OCI-LY7 (cell line): ENCODE results near the gene HMGCS1. TPM values are rescaled to one million over a fixed set of nuclear protein-coding genes. Genes with fewer than 3 reads are reported as not detected.
A peak's percentile ranks its signal among the peaks of the same experiment; 100 is the strongest.

Source experiments
- BruUV-seq: library from RNA; stranded (reverse); fragments of 400-500 nt; replicated peaks from 2 replicates; lab custom pipeline; 2021; lab: Mats Ljungman, UMichigan
- CTCF ChIA-PET: fragments of 300-600 bp; sonication (Branson Sonifier 250); formaldehyde crosslinking; loops from one replicate; lab custom pipeline; 2022; ENCODE audit warnings: antibody characterized with exemption; ENCODE audit not compliant: unreplicated experiment; lab: Charles Lee
- POLR2A ChIA-PET: fragments of 300-600 bp; sonication (Branson Sonifier 250); formaldehyde crosslinking; loops from one replicate; lab custom pipeline; 2022; ENCODE audit warnings: antibody characterized with exemption; lab: Charles Lee
- DNase-seq: peaks from one replicate; pipeline ENCODE4 v3.0.0-alpha.2; 2015; ENCODE audit warnings: low spot score
- H2AFZ ChIP-seq: fragments of 200-600 bp; sonication (generic), shearing (Covaris generic); 2 replicates; pipeline ENCODE4 v1.6.1; 2014; ENCODE audit warnings: mild to moderate bottlenecking, antibody characterized with exemption, low read length, moderate library complexity
- H3K27ac ChIP-seq: fragments of 200-600 bp; sonication (generic); 2 replicates; pipeline ENCODE4 v1.5.1; 2014; ENCODE audit warnings: mixed run types, low read depth, mild to moderate bottlenecking, moderate library complexity, low read length, inconsistent platforms; ENCODE audit not compliant: poor library complexity, severe bottlenecking
- H3K36me3 ChIP-seq: fragments of 200-600 bp; sonication (generic); 2 replicates; pipeline ENCODE4 v1.6.1; 2014; ENCODE audit warnings: mild to moderate bottlenecking, antibody characterized with exemption, low read length, moderate library complexity, mixed read lengths; ENCODE audit not compliant: insufficient read depth
- H3K4me1 ChIP-seq: fragments of 200-600 bp; sonication (generic); 2 replicates; pipeline ENCODE4 v1.5.1; 2014; ENCODE audit warnings: mild to moderate bottlenecking, low read length; ENCODE audit not compliant: insufficient read depth, poor library complexity, severe bottlenecking
- H3K4me2 ChIP-seq: fragments of 200-600 bp; sonication (generic); 2 replicates; pipeline ENCODE4 v1.6.1; 2014; ENCODE audit warnings: mild to moderate bottlenecking, low read length
- H3K4me3 ChIP-seq: fragments of 200-600 bp; sonication (generic); 2 replicates; pipeline ENCODE4 v1.5.1; 2014; ENCODE audit warnings: mild to moderate bottlenecking, low read depth, low read length; ENCODE audit not compliant: poor library complexity, severe bottlenecking
- H3K79me2 ChIP-seq: fragments of 200-600 bp; sonication (generic); 2 replicates; pipeline ENCODE4 v1.6.1; 2016; ENCODE audit warnings: low read depth, mild to moderate bottlenecking, low read length, moderate library complexity, mixed read lengths; ENCODE audit not compliant: insufficient read depth
- H3K9me2 ChIP-seq: fragments of 200-600 bp; sonication (generic); 2 replicates; pipeline ENCODE4 v1.6.1; 2016; ENCODE audit warnings: mild to moderate bottlenecking, low read length, mixed read lengths; ENCODE audit not compliant: insufficient read depth
- H3K9me3 ChIP-seq: fragments of 200-600 bp; sonication (generic); 2 replicates; pipeline ENCODE4 v1.6.1; 2014; ENCODE audit warnings: mild to moderate bottlenecking, mixed run types, low read length, mixed read lengths
- H4K20me1 ChIP-seq: fragments of 200-600 bp; sonication (generic); 2 replicates; pipeline ENCODE4 v1.6.1; 2014; ENCODE audit warnings: mild to moderate bottlenecking, antibody characterized with exemption, low read length, moderate library complexity, mixed read lengths; ENCODE audit not compliant: insufficient read depth
- EZH2phosphoT487 ChIP-seq: fragments of 200-600 bp; sonication (generic); IDR thresholded peaks from 2 replicates; pipeline ENCODE4 v1.6.1; 2018; ENCODE audit warnings: low read depth, borderline replicate concordance, mild to moderate bottlenecking, mixed run types, antibody characterized with exemption, low read length, moderate library complexity, mixed read lengths
- intact Hi-C: fragments of 100-400 bp; cut with micrococcal nuclease; formaldehyde crosslinking; loops from one replicate; pipeline ENCODE4 v1.10.0; 2022; ENCODE audit not compliant: unreplicated experiment
- total RNA-seq, 2 experiments: library from RNA; depleted of rRNA in 1 of 2; stranded (reverse); fragments of >200 nt in 1 of 2; shearing (Covaris generic) in 1 of 2; gene quantifications; 2 replicates each; pipeline ENCODE4 v1.2.3, GENCODE V29; 2014 to 2022
- TF ChIP-seq, protein P1 (sequence below): fragments of 200-600 bp; sonication (generic); conservative IDR thresholded peaks from 2 replicates; pipeline ENCODE4 v1.5.1; 2014; ENCODE audit warnings: mild to moderate bottlenecking, antibody characterized with exemption, low read length, moderate library complexity, mixed read lengths

HMGCS1 gene
- total RNA-seq, 2 experiments from 2014 or later: 59.5 to 236 TPM

DNA sequence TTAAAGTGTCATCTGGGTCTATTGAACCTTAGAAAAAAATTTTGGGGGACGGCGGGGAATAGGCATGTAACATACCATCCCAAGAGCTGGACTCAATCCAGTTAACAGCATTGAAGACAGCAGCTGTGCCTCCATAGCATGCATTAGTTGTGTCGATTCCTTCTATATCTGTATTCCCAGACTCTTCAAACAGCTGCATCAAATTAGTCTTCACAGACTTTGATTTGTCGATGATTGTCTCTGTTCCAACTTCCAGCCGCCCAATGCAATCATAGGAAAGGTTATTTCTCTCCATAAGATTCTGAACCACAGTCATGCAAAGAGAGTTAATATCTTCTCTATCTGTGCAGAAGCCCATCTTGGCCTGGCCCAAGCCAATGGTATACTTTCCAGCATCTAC, 14.8 kb downstream of the HMGCS1 start:
- peaks cover 98% of the 10 kb centered on the region for H3K36me3 ChIP-seq
- no peak overlapping the region for H3K4me3 ChIP-seq
- no peaks in the 10 kb centered on the region for H3K9me2 ChIP-seq
- ChIA-PET POLR2A (interaction anchor here (1.6 kb wide), 1 partner anchor 10 kb away, joined by 7 read pairs; no protein-coding TSS in a partner anchor), CTCF (no interaction called here)
- no peak overlapping the region for H3K27ac ChIP-seq
- no peak for DNase-seq
- no peaks in the 10 kb centered on the region for H3K4me1 ChIP-seq
- no peaks in the 10 kb centered on the region for H4K20me1 ChIP-seq
- no peaks in the 10 kb centered on the region for H3K9me3 ChIP-seq
- TF ChIP-seq, protein P1, sequence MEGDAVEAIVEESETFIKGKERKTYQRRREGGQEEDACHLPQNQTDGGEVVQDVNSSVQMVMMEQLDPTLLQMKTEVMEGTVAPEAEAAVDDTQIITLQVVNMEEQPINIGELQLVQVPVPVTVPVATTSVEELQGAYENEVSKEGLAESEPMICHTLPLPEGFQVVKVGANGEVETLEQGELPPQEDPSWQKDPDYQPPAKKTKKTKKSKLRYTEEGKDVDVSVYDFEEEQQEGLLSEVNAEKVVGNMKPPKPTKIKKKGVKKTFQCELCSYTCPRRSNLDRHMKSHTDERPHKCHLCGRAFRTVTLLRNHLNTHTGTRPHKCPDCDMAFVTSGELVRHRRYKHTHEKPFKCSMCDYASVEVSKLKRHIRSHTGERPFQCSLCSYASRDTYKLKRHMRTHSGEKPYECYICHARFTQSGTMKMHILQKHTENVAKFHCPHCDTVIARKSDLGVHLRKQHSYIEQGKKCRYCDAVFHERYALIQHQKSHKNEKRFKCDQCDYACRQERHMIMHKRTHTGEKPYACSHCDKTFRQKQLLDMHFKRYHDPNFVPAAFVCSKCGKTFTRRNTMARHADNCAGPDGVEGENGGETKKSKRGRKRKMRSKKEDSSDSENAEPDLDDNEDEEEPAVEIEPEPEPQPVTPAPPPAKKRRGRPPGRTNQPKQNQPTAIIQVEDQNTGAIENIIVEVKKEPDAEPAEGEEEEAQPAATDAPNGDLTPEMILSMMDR: no peak
- TF ChIP-seq EZH2phosphoT487: no peak
- no peak overlapping the region for H3K4me2 ChIP-seq
- intact Hi-C loops: no loop called here
- BruUV-seq: TSS peak; percentile 45
- peaks cover 39% of the 10 kb centered on the region; the same call in 1 of the 2 replicates for H3K79me2 ChIP-seq
- no peak overlapping the region for H2AFZ ChIP-seq

DNA sequence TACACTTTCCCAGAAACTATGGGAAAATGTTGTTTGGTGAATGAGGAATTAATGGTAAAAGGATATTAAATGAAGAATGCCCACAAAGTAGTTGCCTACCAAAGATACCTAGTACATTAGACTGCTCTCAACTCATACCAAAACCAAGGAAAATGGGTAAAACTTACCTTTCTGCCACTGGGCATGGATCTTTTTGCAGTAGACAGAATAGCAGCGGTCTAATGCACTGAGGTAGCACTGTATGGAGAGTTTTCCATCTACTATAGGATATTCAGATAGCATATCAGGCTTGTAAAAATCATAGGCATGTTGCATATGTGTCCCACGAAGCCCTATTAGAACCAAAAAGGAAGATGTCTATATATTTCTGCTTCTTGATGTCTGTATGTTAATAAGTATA, 16.4 kb downstream of the HMGCS1 start:
- Histone ChIP-seq H4K20me1 (no peaks in the 10 kb centered on the region), H3K4me2 (no peak overlapping the region), H3K4me1 (no peaks in the 10 kb centered on the region), H3K9me2 (no peaks in the 10 kb centered on the region), H3K79me2 (peaks cover 23% of the 10 kb centered on the region; the same call in 1 of the 2 replicates), H3K36me3 (peaks cover 96% of the 10 kb centered on the region), H3K9me3 (no peaks in the 10 kb centered on the region), H2AFZ (no peak overlapping the region), H3K27ac (no peak overlapping the region), H3K4me3 (no peak overlapping the region)
- BruUV-seq: no TSS peak
- POLR2A ChIA-PET: interaction anchor here (0.6 kb wide), 1 partner anchor 325 kb away, joined by 3 read pairs; no protein-coding TSS in a partner anchor
- CTCF ChIA-PET: no interaction called here
- no peak for TF ChIP-seq EZH2phosphoT487
- TF ChIP-seq, protein P1: no peak
- intact Hi-C loops: no loop called here
- no peak for DNase-seq

GRCh38 chr5:43295202-43295601, 18.0 kb downstream of the HMGCS1 start:
- H3K9me2 ChIP-seq: no peaks in the 10 kb centered on the region
- no peak overlapping the region for H2AFZ ChIP-seq
- ChIA-PET CTCF (no interaction called here), POLR2A (interaction anchor here (0.6 to 2.2 kb wide), 9 partner anchors 11 to 358 kb away, joined by 3 to 8 read pairs (median 4); partner anchors contain the start of genes HMGCS1 and ZNF131)
- TF ChIP-seq, protein P1: no peak
- TF ChIP-seq EZH2phosphoT487: no peak
- H3K4me1 ChIP-seq: no peaks in the 10 kb centered on the region
- intact Hi-C loops: no loop called here
- H3K27ac ChIP-seq: no peak overlapping the region
- no peaks in the 10 kb centered on the region for H3K9me3 ChIP-seq
- peaks cover 7% of the 10 kb centered on the region; the same call in 1 of the 2 replicates for H3K79me2 ChIP-seq
- no peak overlapping the region for H3K4me3 ChIP-seq
- BruUV-seq: no TSS peak
- no peak overlapping the region for H3K4me2 ChIP-seq
- H4K20me1 ChIP-seq: no peaks in the 10 kb centered on the region
- no peak for DNase-seq
- H3K36me3 ChIP-seq: peaks cover 95% of the 10 kb centered on the region
